ENCODE measurements around the gene PTPN3. TPM values are rescaled to one million over a fixed set of nuclear protein-coding genes. Genes with fewer than 3 reads are reported as not detected.

The PTPN3 gene
- total and polyA plus RNA-seq, 10 of the 15 experiments (the other 5 are each of a cell fraction or from before 2014, with no cell fraction given): 0.18 to 1.3 (median 0.39) TPM

- TF ChIP-seq CBX5 (IDR thresholded peaks at IDR 0.05; ENCODE audit: low read depth) (no peak), ZNF384 (IDR thresholded peaks at IDR 0.05; ENCODE audit: borderline replicate concordance, low read depth, low read length) (no peak), TCF3 (IDR thresholded peaks at IDR 0.05; ENCODE audit: borderline replicate concordance, insufficient read depth, low read depth, low read length) (no peak), RAD21 (IDR thresholded peaks at IDR 0.05; ENCODE audit: insufficient read depth, low read depth, low read length) (no peak)
Measured at GRCh38 chr9:109475526-109475925, 22.6 kb downstream of the PTPN3 start (continued).

DNA sequence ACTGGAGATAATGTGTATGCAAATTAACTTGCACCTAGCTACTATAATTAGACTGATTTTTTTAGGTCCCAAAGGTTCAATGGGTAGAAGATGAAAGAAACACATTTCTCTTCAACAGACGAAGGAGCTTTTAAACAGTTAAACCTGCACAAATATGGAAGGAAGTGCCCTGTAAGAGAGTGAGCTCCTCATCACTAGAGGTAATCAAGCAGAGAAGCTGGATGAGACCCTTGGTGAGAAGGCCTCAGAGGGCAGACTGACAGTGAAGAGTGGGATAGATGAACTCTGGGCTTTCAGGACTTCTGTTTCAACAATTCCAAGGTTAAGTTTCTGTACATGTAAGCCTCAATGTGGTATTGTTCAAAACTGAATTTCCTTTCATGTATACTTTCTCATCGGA, 23.2 kb downstream of the PTPN3 start:
- CTCF ChIA-PET: interaction anchor here (0.6 to 3.0 kb wide), 10 partner anchors 9 to 73 kb away, joined by 3 to 24 read pairs (median 3); no protein-coding TSS in a partner anchor
- BruUV-seq (replicated peaks): no TSS peak
- SMC1A ChIA-PET (ENCODE audit: uncharacterized antibody, unreplicated experiment): interaction anchor here (0.8 to 1.8 kb wide), 5 partner anchors 34 to 94 kb away, joined by 3 to 7 read pairs (median 4); no protein-coding TSS in a partner anchor
- Histone ChIP-seq H3K79me2 (ENCODE audit: control insufficient read depth, insufficient read depth, low read length) (no peaks in the 10 kb centered on the region), H3K9me3 (replicated peaks; ENCODE audit: control insufficient read depth, insufficient read depth, low read length) (no peaks in the 10 kb centered on the region), H2AFZ (ENCODE audit: control insufficient read depth, low read depth, low read length) (no peak overlapping the region), H4K20me1 (ENCODE audit: control insufficient read depth, insufficient read depth) (no peaks in the 10 kb centered on the region), H3K9ac (ENCODE audit: control insufficient read depth, insufficient read depth, low read length) (no peak overlapping the region), H3K4me1 (ENCODE audit: control insufficient read depth, insufficient read depth, low read length) (no peaks in the 10 kb centered on the region; the same call in 1 of the 2 replicates), H3K36me3 (ENCODE audit: control insufficient read depth in 2 of 2, insufficient read depth in 2 of 2, low read length in 1 of 2) (no peaks in the 10 kb centered on the region), H3K27me3 (replicated peaks in 1 of 2; ENCODE audit: control insufficient read depth in 2 of 2, insufficient read depth in 2 of 2, low read length in 1 of 2) (0 out of 4 replicates have a peak, but pooled peaks cover 0 to 3% of the 10 kb centered on the region in 2 experiments), H3K27ac (ENCODE audit: control insufficient read depth, insufficient read depth) (no peak overlapping the region), H3K4me3 (no peak overlapping the region), H3K4me2 (ENCODE audit: control insufficient read depth, insufficient read depth) (no peak overlapping the region)
- in situ Hi-C loops (cut with MboI) (loop anchor here (10.0 kb wide), 1 partner anchor 230 kb away; no protein-coding TSS in a partner anchor), intact Hi-C loops (cut with micrococcal nuclease; ENCODE audit: unreplicated experiment) (loop anchor here (5.0 kb wide), 1 partner anchor 133 kb away; no protein-coding TSS in a partner anchor)
- WGBS (ENCODE audit: insufficient coverage, insufficient replicate concordance, low lambda C conversion rate, missing lambda C conversion rate): 45% methylated on average over 2 of the region's 2 CpGs
- no peak for DNase-seq (ENCODE audit: low read depth, low spot score)
- RAD21 ChIA-PET (ENCODE audit: unreplicated experiment): interaction anchor here (0.8 to 1.4 kb wide), 4 partner anchors 10 to 63 kb away, joined by 3 to 4 read pairs (median 3); no protein-coding TSS in a partner anchor
- POLR2A ChIA-PET: interaction anchor here (1.0 kb wide), 1 partner anchor 64 kb away, joined by 3 read pairs; no protein-coding TSS in a partner anchor
- ATAC-seq: no peak
- no peak for FAIRE-seq
- TF ChIP-seq REST (IDR thresholded peaks at IDR 0.05; ENCODE audit: low read depth, low read length) (no peak), RAD51 (IDR thresholded peaks at IDR 0.05) (no peak), SREBF2 (IDR thresholded peaks at IDR 0.05; ENCODE audit: low read length) (no peak), BCL11A (IDR thresholded peaks at IDR 0.05; ENCODE audit: low read depth, low read length) (no peak), SUPT20H (IDR thresholded peaks at IDR 0.05; ENCODE audit: borderline replicate concordance, control insufficient read depth, low read depth, low read length) (no peak), ZNF592 (IDR thresholded peaks at IDR 0.05) (no peak)
- TF ChIP-seq, protein P1, sequence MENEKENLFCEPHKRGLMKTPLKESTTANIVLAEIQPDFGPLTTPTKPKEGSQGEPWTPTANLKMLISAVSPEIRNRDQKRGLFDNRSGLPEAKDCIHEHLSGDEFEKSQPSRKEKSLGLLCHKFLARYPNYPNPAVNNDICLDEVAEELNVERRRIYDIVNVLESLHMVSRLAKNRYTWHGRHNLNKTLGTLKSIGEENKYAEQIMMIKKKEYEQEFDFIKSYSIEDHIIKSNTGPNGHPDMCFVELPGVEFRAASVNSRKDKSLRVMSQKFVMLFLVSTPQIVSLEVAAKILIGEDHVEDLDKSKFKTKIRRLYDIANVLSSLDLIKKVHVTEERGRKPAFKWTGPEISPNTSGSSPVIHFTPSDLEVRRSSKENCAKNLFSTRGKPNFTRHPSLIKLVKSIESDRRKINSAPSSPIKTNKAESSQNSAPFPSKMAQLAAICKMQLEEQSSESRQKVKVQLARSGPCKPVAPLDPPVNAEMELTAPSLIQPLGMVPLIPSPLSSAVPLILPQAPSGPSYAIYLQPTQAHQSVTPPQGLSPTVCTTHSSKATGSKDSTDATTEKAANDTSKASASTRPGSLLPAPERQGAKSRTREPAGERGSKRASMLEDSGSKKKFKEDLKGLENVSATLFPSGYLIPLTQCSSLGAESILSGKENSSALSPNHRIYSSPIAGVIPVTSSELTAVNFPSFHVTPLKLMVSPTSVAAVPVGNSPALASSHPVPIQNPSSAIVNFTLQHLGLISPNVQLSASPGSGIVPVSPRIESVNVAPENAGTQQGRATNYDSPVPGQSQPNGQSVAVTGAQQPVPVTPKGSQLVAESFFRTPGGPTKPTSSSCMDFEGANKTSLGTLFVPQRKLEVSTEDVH (IDR thresholded peaks at IDR 0.05; ENCODE audit: low read depth, partially characterized antibody): no peak

Measured in GM12878 (cell line).